ENCODE data around the gene FN1. TPM values are rescaled to one million over a fixed set of nuclear protein-coding genes. Genes with fewer than 3 reads are reported as not detected.

Gene FN1
- 1 to 10 TPM in 1 of 2 experiments, under 1 TPM in 1; 0.63 to 3.0 TPM for total RNA-seq

DNA sequence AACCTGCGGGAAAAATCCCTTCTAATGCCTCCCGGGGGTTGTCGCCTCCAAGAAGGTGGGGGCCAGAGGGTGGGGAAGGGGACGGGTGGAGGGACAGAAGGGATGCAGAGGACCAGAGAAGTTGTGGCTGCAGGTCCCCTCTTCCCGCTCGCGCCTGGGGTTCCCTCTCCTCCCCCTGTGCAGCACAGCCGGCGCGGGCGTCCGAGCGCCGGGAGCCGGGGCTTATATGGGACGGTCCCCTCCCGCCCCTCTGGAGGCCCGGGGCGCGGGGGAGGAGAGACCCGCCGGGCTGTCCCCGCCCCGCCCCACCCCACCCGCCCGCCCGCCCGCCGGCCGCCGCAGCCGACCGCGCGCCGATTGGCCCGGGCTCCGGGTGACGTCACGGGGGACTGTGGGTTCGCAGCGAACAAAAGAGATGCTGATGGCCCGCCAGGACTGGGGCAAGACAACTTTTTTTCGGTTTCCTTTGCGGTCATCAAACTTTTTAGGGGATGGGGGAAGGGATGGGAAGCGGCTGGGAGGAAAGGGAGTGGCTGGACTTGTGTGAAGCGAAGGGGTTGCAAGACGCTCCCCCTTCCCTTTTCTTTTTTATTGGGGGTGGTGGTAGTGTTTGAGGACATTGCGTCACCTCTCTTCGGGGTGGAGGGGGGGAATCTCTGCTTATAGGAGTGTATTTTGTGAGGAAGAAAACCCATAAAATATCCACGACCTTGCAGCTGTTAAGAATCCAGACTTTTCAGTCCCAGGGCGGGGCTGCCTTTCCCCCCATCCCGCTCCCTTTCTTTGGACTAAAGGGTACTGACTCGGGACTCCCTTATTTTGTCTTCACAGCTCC, at the start of gene FN1:
FN1 (minus strand) TSS at position 199 of the 835 bp plus-strand sequence. CDS start 266 bp downstream, outside the sequence.

DNA sequence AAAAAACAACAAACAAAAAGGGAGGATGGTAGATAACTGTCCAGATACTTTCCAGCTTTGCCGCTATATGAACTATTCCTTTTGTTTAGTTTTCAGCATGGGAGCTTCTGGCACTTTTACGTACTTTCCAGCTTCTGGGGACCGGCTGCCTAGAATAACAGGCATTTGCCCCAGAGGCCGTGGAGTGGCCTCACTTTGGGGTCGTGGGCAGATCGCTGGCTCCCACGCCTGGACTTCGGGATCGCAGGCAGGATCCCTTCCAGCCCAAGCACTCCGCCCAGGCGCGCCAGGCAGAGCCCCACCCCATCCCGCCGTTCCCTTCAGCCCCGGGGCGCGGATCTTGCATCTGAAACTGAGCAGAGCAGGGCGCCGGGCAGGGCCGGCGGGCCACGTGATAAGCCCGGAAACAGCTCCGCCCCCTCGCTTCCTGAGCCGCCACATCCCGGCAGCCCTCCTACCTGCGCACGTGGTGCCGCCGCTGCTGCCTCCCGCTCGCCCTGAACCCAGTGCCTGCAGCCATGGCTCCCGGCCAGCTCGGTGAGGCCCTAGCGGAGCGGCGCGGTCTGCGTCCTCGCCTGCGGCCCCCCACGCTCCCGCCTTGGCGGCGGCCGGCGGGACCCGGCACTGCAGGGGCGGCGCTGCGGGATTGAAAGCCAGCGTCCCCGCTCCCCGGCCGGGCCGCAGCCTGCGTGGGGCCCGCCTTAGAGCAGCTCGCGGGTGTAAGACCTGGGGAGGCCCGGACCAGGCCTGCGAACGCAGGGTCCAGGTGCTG, 124.1 kb downstream of the FN1 start, which contains the start of gene ATIC:
ATIC (plus strand) TSS at position 435 of the 772 bp plus-strand sequence; CDS start at position 519, 84 bp downstream.

Other genes starting within 250 kb of the FN1 start
- gene ATIC, start 124.0 kb downstream of the FN1 start, total RNA-seq = 100 to 1,000 TPM; 139 to 147 TPM